ENCODE measurements around the gene GPR22.

DNA sequence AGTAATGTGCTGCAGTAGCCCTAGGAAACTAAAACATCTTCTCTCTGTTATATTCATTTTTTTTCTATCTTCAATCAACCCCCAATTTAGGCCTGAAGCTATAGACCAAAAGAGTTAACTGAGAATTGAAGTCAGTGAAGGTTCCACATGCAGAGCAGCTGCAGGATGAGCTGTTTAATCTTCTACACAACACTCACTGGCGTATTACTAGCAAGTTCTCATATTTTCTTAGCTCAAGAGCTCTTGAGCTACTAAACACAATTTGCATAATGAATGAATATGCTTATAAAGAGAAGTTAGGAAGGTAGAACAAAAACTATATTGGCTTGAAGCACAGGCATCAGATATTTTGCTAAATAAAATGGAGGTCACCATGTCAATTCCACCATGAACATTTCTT lies 41.2 kb upstream of the GPR22 start:
- TF ChIP-seq, protein P1, sequence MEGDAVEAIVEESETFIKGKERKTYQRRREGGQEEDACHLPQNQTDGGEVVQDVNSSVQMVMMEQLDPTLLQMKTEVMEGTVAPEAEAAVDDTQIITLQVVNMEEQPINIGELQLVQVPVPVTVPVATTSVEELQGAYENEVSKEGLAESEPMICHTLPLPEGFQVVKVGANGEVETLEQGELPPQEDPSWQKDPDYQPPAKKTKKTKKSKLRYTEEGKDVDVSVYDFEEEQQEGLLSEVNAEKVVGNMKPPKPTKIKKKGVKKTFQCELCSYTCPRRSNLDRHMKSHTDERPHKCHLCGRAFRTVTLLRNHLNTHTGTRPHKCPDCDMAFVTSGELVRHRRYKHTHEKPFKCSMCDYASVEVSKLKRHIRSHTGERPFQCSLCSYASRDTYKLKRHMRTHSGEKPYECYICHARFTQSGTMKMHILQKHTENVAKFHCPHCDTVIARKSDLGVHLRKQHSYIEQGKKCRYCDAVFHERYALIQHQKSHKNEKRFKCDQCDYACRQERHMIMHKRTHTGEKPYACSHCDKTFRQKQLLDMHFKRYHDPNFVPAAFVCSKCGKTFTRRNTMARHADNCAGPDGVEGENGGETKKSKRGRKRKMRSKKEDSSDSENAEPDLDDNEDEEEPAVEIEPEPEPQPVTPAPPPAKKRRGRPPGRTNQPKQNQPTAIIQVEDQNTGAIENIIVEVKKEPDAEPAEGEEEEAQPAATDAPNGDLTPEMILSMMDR (IDR thresholded peaks at IDR 0.05) = no peak
- TF ChIP-seq POLR2A (IDR thresholded peaks at IDR 0.05) = no peak

Data from testis (tissue), 2 donors.